HL-60/S4 treated with retinoic acid at 250 ng/mL for 4 days and 3 days (cell line): ENCODE measurements around the gene SPATA3.

Source experiments
- in situ Hi-C: fragments of 300-500 bp; cut with MboI; formaldehyde crosslinking; loops from 2 replicates; pipeline ENCODE4 v1.7.0; 2022; ENCODE audit warnings: low sequenced_read_pairs

SPATA3 gene

GRCh38 chr2:231047274-231047922 lies 51.5 kb downstream of the SPATA3 start:
- in situ Hi-C loops: no loop called here

GRCh38 chr2:231047923-231048915 lies 52.3 kb downstream of the SPATA3 start:
- in situ Hi-C loops: no loop called here

- in situ Hi-C loops: no loop called here
Observed at GRCh38 chr2:231049286-231050017, 53.5 kb downstream of the SPATA3 start.

GRCh38 chr2:231050018-231050901 lies 54.3 kb downstream of the SPATA3 start:
- in situ Hi-C loops: no loop called here

- in situ Hi-C loops: no loop called here
Observed at GRCh38 chr2:231051116-231051515, 55.2 kb downstream of the SPATA3 start.

GRCh38 chr2:231052494-231053451 lies 56.9 kb downstream of the SPATA3 start:
- in situ Hi-C loops: no loop called here

GRCh38 chr2:231053846-231054245 lies 57.9 kb downstream of the SPATA3 start:
- in situ Hi-C loops: no loop called here

GRCh38 chr2:231056453-231057416 lies 60.8 kb downstream of the SPATA3 start, which contains the start of gene PSMD1:
Gene PSMD1, plus strand, starts transcription at chr2:231056867. Its CDS starts 159 bp downstream, at chr2:231057026.
- in situ Hi-C loops: no loop called here

GRCh38 chr2:231057590-231057989 lies 61.7 kb downstream of the SPATA3 start:
- in situ Hi-C loops: no loop called here
